Pons (tissue), 1 donor: ENCODE measurements around the gene VANGL2.

Experiments
- DNase-seq: peaks from one replicate; pipeline ENCODE4 v3.0.0-alpha.2; 2016; ENCODE audit warnings: low spot score

The VANGL2 gene

DNA sequence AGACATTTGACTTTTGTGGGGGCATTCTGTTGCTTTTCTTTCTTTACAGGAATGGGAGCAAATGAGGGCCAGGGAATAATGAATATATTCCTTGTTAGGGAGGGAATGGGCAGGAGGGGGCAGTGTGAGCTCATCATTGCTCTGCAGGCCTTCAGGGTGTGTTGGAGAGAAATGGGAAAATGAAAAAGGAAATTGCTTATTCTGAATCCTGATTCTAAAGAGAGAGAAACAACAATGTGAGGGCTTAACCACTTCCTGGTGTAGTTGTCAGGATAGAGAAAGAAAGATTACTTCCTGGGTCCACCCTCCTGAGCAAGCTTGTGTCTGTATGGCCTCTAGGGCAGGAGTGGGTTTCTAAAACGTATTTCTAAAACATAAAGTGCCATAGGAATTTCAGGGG, 28.3 kb downstream of the VANGL2 start:
- peak; percentile 72 for DNase-seq

DNA sequence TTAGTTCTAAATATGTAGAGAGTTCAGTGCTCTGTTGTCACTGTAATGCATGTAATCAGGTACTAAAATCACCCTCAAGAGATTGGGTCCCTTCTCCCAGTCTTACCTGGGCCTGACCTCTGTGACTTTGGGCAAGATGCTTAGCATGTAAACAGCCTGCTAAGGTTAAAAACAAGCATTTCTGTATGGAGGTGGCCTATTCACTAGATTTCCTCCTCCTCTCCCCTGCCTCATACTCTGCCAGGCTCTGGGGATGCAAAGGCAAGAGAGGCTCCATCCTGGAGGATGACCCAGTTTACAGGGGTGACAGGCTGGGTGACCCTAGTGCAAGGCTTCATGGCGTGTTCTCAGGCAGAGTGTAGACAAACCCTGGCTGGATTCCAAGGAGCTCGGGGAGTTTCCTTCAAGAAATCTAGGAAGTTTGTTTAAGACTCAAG, 28.8 kb downstream of the VANGL2 start:
- DNase-seq: no peak

GRCh38 chr1:160429702-160430535, 29.6 kb downstream of the VANGL2 start:
- no peak for DNase-seq

DNA sequence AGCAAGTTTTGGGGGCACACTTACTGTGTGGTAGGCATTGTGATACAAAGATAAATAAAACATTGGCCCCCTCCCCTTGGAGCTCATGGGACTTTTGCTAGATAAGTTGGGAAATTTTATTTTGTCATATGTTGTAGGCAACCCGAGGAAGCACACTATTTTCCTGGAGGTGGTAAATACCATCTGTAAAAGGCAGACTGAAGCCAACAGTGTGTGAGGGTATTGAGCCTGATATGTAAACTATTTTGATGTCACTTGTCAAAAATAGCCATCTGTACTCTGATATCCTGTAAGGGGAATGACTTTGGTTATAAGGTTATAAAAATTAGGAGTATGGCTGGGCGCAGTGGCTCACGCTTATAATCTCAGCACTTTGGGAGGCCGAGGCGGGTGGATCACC, 30.6 kb downstream of the VANGL2 start:
- no peak for DNase-seq

DNA sequence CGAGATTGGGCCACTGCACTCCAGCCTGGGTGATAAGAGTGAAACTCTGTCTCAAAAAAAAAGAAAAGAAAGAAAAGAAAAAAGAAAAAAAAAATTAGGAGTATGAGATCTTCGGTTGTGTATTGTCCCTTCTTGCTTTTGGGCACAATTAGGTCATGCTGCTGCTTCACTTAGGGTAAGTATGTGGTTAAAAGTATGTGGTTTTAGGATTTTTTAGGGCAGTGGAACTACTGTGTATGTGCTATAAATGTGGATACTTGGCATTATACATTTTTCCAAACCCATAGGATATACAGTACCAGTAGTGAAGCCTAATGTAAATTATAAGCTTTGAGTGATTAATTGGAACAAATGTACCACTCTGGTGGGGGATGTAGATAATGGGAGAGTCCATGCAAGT, 31.2 kb downstream of the VANGL2 start:
- DNase-seq: no peak

GRCh38 chr1:160432371-160432786, 32.0 kb downstream of the VANGL2 start:
- DNase-seq: no peak

- no peak for DNase-seq
Measured at GRCh38 chr1:160436966-160437365, 36.6 kb downstream of the VANGL2 start.

DNA sequence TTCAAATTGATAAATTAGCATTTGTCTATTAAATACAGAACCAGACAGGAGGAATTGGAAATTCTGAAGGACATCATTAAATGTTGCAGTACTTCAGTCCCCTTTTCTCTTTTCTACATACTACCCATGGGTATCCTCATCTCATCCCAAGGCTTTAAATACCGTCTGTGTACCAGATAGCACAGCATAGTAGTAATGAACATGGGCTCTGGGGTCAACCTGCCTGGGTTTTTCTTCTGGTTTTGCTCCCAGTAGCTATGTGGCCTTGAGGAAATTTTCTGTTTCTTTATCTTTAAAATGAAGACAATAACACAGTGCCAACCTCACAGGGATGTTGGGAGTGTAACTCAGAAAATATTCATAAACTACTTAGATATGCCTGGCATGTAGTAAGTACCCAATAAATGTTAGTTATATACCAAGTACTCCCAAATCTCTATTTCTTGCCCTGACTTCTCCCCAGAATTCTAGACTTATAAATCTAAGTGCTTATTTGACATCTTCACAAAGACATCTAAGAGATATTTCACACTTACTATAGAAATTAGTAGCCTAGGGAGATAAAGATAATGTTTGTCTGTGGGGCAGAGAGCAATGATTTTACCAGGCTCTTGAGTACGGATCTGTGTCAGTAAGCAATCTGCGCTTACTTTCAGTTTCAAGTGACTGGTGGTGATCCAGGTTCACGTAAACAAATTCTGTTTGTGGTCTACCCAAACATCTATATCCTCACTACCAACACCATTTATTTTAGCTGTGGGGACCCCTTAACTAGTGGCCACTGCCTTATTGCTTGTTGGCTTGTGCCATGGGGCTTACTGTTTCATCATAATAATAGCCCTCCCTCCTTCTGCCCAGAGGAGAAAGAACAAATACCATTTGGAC, 37.3 kb downstream of the VANGL2 start:
- no peak for DNase-seq

DNA sequence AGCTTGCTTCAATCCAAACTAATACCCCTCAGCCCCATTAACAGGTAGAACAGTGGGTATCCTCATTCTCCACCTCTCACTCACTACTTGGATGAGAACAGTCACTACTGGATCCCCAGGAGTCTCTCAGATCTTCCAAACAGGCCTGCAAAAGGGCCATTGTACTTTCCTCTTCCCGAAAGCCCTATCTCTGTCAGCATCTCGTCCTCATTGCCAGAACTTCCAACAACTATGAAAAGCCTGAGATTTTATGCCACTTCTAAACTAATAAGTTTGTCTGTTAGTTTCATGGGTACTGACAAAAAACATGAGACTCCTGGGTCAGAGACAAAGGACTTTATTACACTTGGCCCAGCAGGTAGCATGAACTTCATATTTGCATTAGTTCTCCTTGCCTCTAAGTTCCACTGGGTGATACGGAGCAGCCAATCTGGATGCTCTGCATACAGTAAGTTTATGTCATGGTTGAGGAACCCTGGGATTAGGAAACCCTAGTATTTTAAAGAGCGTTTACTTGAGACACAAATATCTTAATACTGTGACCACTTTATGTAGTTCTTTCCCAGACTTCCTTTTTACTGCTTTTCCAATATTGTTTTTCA, 38.1 kb downstream of the VANGL2 start:
- no peak for DNase-seq

GRCh38 chr1:160438935-160439334, 38.6 kb downstream of the VANGL2 start:
- no peak for DNase-seq

GRCh38 chr1:160439718-160440117, 39.4 kb downstream of the VANGL2 start:
- no peak for DNase-seq

- DNase-seq: no peak
Measured at GRCh38 chr1:160446945-160447600, 46.7 kb downstream of the VANGL2 start.

- no peak for DNase-seq
Measured at GRCh38 chr1:160449494-160449893, 49.1 kb downstream of the VANGL2 start.

GRCh38 chr1:160451119-160451858, 50.9 kb downstream of the VANGL2 start:
- no peak for DNase-seq

- DNase-seq: no peak
Measured at GRCh38 chr1:160451859-160452232, 51.5 kb downstream of the VANGL2 start.

DNA sequence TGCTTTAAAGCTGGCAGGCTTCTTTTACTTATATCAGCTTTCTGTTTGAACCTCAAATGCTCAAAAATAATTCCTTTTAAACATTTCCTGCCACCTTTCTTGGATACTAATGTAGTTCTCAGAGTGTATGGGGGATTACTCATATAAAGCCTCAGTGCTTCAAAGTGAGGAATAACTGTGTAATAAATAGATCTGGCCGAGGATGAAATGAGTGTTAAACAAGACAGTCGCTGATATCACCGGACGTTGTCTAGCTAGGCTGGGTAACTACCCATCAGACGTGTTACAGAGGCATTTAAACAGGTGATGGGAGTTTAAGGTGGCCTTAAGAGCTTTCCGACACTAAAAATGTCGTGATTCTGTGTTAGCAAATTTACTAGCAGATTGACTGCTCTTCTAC, 53.1 kb downstream of the VANGL2 start:
- no peak for DNase-seq

DNA sequence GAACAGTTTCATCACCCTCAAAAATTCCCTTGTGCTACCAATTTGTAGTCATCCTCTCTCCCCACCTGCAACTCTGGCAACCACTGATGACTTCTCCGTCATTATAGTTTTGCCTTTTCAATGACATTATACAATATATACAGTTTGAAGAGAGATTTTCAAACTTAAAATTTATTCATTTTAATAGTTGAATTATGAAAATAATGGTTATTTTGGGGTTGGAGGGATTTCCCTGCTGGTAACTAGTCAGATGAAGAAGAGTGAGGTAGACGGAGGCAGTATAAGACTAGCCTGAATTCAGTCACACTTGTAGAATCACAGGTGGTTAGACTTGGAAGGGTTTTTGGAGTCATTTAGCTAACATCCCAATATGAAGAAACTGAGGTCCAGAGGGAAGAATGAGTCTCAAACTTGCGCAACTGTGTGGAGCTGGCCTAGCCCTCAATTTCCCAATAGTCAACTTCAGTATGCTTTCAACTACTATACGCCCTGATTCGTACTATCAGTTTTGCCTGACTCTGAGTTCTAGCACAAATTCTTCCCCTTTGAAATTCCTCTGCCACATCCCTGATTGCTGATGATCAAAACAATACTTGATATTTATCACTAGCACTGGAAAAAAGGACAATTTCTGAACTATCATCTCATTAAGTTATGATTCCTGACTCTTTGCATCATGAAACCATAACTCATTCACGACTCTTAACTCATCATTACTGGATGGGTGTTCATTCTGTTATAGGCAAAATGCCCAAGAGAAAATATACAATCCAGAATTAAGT, 54.2 kb downstream of the VANGL2 start:
- no peak for DNase-seq

GRCh38 chr1:160455153-160455517, 54.8 kb downstream of the VANGL2 start:
- no peak for DNase-seq

GRCh38 chr1:160459056-160459455, 58.7 kb downstream of the VANGL2 start:
- no peak for DNase-seq

DNA sequence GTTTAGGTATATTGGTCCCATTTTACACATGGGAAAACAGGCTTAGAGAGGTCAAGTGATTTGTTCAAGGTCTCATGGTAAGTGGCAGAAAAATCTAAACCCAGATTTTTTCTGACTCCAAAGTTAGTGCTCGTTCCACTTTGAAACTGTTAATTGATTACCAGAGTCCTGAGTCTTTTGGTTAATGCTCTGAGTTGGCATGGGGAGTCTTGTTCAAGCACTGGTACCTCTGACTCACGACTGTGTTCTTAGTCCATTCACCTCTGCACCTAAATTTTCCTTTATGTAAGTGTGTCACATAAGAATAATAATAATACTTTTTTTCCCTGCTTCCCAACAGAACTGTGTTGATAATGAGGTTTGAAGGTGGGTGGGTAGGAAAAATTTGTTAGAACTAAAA, 59.3 kb downstream of the VANGL2 start:
- no peak for DNase-seq

GRCh38 chr1:160460214-160460642, 59.9 kb downstream of the VANGL2 start:
- DNase-seq: no peak
